Ascending aorta (tissue), 2 donors: ENCODE measurements around the gene WNK2. TPM values are rescaled to one million over a fixed set of nuclear protein-coding genes. Genes with fewer than 3 reads are reported as not detected.

Source experiments
- DNase-seq, 2 donors: peaks; one replicate each; pipeline ENCODE4 v3.0.0-alpha.2; 2019; ENCODE audit warnings: low spot score in 2 of 2
- H3K27ac ChIP-seq, 2 donors: fragments of 200-600 bp; sonication (generic); one replicate each; pipeline ENCODE4 v1.5.1; 2016 to 2017; ENCODE audit warnings: mild to moderate bottlenecking in 1 of 2
- H3K27me3 ChIP-seq: fragments of 200-600 bp; sonication (generic); one replicate; pipeline ENCODE4 v1.5.1; 2017
- H3K36me3 ChIP-seq, 2 donors: fragments of 200-600 bp; sonication (generic); one replicate each; pipeline ENCODE4 v1.5.1; 2016
- H3K4me1 ChIP-seq, 2 donors: fragments of 200-600 bp; sonication (generic); one replicate each; pipeline ENCODE4 v1.5.1; 2016 to 2017; ENCODE audit warnings: mild to moderate bottlenecking in 1 of 2
- H3K4me3 ChIP-seq, 2 donors: fragments of 200-600 bp; sonication (generic); one replicate each; pipeline ENCODE4 v1.5.1; 2016 to 2017; ENCODE audit warnings: mild to moderate bottlenecking in 1 of 2
- H3K9me3 ChIP-seq, 2 donors: fragments of 200-600 bp; sonication (generic); one replicate each; pipeline ENCODE4 v1.5.1; 2016
- CTCF ChIP-seq, 3 experiments: fragments of 200-600 bp in 2 of 3; fragments of 450-650 bp in 1 of 3; sonication (generic) in 2 of 3; IDR thresholded peaks; one replicate each; pipeline ENCODE4 v1.5.1; 2016 to 2019; ENCODE audit warnings: antibody characterized with exemption in 3 of 3, mild to moderate bottlenecking in 1 of 3, moderate library complexity in 1 of 3
- intact Hi-C: fragments of 100-400 bp; cut with DNase I; formaldehyde crosslinking; loops from one replicate; pipeline ENCODE4 v1.15.1; 2023
- total RNA-seq: library from RNA; depleted of rRNA; stranded (reverse); fragments of >200 nt; gene quantifications from one replicate; pipeline ENCODE4 v1.1.0, GENCODE V29; 2016

The WNK2 gene
- total RNA-seq, 1 donor from 2014 or later = not detected

DNA sequence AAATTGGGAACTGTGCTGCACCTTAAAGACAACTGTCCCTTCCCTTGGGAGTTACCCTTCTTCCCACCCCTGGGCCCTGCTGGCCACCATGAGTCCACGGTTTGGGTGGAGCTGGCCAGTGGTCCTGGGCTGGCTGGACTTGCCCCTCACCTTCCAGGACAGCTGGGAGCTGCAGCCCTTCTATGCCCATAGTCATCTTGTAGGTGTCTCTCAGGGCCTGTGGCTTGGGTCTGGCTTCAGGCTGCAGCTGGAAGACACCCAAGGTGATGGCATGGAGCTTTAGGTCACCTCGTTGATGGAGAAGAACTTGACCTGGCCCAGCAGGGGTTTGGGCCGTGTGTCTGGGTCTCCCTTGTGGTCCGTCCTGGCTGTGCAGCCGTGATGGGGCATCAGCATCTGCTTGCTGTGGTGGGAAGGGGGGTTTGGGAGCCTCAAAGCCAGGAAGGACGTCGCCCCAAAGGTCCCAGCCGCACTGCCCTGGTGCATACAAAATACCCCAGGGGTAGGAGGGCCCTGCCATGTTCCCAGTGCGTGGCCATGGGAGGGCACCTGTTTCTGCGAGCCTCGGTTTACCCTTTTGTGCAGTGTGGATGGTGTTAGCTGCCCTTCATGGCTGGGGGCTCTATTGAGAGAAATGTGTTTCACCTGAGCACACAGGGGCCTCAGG lies 8.9 kb downstream of the WNK2 start:
- Histone ChIP-seq H3K27me3 (no peaks in the 10 kb centered on the region), H3K27ac (no peak overlapping the region), H3K9me3 (no peaks in the 10 kb centered on the region), H3K4me1 (no peaks in the 10 kb centered on the region), H3K4me3 (no peak overlapping the region), H3K36me3 (no peaks in the 10 kb centered on the region)
- no peak for DNase-seq
- no peak for TF ChIP-seq CTCF (IDR thresholded peaks at IDR 0.05)
- intact Hi-C loops = no loop called here

DNA sequence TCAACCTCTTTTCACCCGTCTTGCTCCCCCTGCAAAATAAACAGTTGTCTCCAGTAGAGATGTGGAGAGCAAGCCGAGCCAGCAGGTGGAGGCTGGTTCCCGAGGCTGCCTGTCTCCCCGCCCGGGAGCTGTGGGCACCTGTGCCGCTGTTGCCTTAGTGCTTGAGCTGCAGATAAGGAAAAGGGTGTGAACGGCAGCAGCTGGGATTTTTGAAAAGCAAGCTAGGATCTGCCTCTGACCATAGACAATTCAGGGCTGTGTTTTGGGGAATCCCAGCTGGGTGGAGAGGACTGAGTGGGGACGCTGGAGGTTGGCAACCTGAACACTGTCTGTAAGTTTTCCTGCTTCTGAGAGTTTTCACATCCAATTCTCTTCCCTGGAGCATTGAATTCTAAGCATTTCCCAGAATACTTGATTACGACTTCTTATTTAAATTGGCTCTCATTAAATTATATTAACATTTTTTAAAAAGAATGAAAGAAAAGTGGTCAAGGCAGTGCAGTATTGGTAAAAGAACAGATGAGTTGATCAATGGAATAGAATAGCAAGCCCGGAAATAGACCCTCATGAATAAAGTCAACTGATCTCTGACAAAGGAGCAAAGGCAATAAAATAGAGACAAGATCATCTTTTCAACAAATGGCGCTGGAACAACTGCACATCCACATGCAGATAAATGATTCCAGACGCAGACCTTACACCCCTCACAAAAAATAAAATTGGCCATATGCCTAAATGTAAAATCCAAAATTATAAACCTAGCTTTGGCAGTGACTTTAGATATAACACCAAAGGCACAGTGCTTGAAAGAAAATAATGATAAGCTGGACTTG lies 9.7 kb downstream of the WNK2 start:
- Histone ChIP-seq H3K27me3 (no peaks in the 10 kb centered on the region), H3K36me3 (no peaks in the 10 kb centered on the region), H3K4me3 (no peak overlapping the region), H3K4me1 (no peaks in the 10 kb centered on the region), H3K9me3 (no peaks in the 10 kb centered on the region), H3K27ac (no peak overlapping the region)
- intact Hi-C loops = no loop called here
- DNase-seq = no peak
- TF ChIP-seq CTCF (IDR thresholded peaks at IDR 0.05) = no peak

DNA sequence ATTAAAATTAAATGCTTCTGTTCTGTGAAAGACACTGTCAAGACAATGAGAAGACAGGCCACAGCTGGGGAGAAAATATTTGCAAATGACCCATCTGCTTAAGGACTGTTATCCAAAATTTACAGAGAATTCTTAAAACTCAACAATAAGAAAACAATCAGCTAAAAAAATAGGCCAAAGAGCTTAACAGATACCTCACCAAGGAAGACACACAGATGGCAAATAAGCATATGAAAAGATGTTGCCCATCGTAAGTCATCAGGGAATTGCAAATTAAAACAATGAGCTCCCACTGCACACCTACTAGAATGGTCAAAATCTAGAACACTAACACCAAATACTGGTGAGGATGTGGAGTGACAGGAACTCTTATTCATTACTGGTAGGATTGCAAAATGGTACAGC lies 10.3 kb downstream of the WNK2 start:
- Histone ChIP-seq H3K4me3 (no peak overlapping the region), H3K36me3 (no peaks in the 10 kb centered on the region), H3K27me3 (no peaks in the 10 kb centered on the region), H3K4me1 (no peaks in the 10 kb centered on the region), H3K27ac (no peak overlapping the region), H3K9me3 (no peaks in the 10 kb centered on the region)
- intact Hi-C loops = no loop called here
- no peak for DNase-seq
- TF ChIP-seq CTCF (IDR thresholded peaks at IDR 0.05) = no peak

GRCh38 chr9:93194641-93195040 lies 10.7 kb downstream of the WNK2 start:
- Histone ChIP-seq H3K4me1 (no peaks in the 10 kb centered on the region), H3K4me3 (no peak overlapping the region), H3K27ac (no peak overlapping the region), H3K36me3 (no peaks in the 10 kb centered on the region), H3K9me3 (no peaks in the 10 kb centered on the region), H3K27me3 (no peaks in the 10 kb centered on the region)
- no peak for DNase-seq
- TF ChIP-seq CTCF (IDR thresholded peaks at IDR 0.05) = no peak
- intact Hi-C loops = no loop called here

DNA sequence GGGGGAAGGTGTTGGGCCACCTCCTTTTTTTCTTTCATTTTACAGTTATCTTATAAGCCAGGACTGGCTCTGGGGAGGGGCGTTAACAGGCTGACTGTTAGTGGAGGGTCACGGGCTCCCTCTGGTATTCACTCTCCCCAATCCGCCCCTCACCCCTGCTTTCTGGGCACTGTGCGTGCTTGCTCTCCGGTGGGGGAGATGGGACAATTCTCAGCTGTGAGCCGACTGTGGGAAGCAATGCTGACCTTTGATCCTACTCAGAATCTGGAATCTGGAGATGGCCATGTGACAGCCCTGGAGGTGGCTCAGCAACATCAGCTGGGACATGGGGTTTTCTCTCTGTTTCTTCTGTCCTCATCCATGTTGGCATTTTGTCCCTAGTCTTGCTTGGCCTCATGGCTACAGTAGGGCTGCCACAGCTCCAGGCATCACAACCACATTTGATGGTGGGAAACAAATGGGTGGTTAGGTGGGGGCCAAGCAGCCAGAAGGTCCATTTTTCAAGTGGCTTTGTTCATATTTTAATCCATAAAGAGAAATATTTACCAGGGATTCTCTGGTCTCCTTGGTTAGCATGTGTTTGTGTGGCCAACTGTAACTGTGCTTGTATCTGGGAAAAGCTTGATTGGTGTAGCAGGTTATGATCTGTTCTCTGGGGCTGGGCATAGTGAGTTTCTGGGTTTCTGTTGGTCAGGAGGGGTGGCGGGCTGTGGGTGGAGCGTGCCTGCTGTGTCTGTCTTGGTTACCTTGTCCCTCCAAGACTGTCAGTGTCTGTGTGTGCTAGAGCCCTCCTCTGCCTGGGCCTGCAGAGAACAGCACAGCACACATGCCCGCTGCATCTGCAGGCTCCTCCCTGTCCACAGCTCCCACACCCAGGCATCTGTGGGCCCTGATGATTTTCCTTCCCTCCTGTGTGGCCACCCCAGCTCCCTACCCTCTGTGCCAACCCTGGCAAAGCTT lies 12.4 kb downstream of the WNK2 start:
- Histone ChIP-seq H3K36me3 (no peaks in the 10 kb centered on the region), H3K9me3 (no peaks in the 10 kb centered on the region), H3K4me3 (no peak overlapping the region), H3K27ac (no peak overlapping the region), H3K4me1 (no peaks in the 10 kb centered on the region), H3K27me3 (no peaks in the 10 kb centered on the region)
- no peak for TF ChIP-seq CTCF (IDR thresholded peaks at IDR 0.05)
- intact Hi-C loops = no loop called here
- no peak for DNase-seq
